Erythroblast (primary cell): ENCODE data around the gene CTNND2.

ENCODE experiments used
- GATA1 ChIP-seq: IDR thresholded peaks from 2 replicates; pipeline ENCODE4 v1.6.1; 2011; ENCODE audit warnings: low read depth, mild to moderate bottlenecking, control low read depth, low read length, moderate library complexity
- POLR2A ChIP-seq: IDR thresholded peaks from 2 replicates; pipeline ENCODE4 v1.6.1; 2011; ENCODE audit warnings: mild to moderate bottlenecking, low read length

GRCh38 chr5:10933121-10933520 lies 971.1 kb downstream of the CTNND2 start:
- TF ChIP-seq POLR2A (no peak), GATA1 (no peak)
